Medulla oblongata (tissue), 1 donor: ENCODE data around the gene CAPS.

Experiments
- DNase-seq: peaks from one replicate; pipeline ENCODE4 v3.0.0-alpha.2; 2015; ENCODE audit errors: extremely low spot score

CAPS gene

GRCh38 chr19:5933391-5934068 is 19.5 kb downstream of the CAPS start:
- DNase-seq = no peak

GRCh38 chr19:5934069-5934401 is 20.0 kb downstream of the CAPS start:
- no peak for DNase-seq

- DNase-seq = no peak
Measured at GRCh38 chr19:5934774-5935472, 20.9 kb downstream of the CAPS start.

- no peak for DNase-seq
Measured at GRCh38 chr19:5935473-5936291, 21.6 kb downstream of the CAPS start.

GRCh38 chr19:5936292-5936592 is 22.2 kb downstream of the CAPS start:
- DNase-seq = no peak

GRCh38 chr19:5937550-5937949 is 23.5 kb downstream of the CAPS start:
- no peak for DNase-seq

GRCh38 chr19:5940260-5941208 is 26.5 kb downstream of the CAPS start:
- no peak for DNase-seq

GRCh38 chr19:5941673-5942072 is 27.6 kb downstream of the CAPS start:
- DNase-seq = no peak

GRCh38 chr19:5943045-5943444 is 29.0 kb downstream of the CAPS start:
- DNase-seq = no peak

- DNase-seq = no peak
Measured at GRCh38 chr19:5943623-5944022, 29.6 kb downstream of the CAPS start.

GRCh38 chr19:5947435-5947834 is 33.4 kb downstream of the CAPS start:
- peak; percentile 96 for DNase-seq

- no peak for DNase-seq
Measured at GRCh38 chr19:5948752-5949564, 34.9 kb downstream of the CAPS start.

GRCh38 chr19:5949792-5950305 is 35.8 kb downstream of the CAPS start:
- DNase-seq = no peak

- no peak for DNase-seq
Measured at GRCh38 chr19:5950741-5951140, 36.7 kb downstream of the CAPS start.

- DNase-seq = peak; percentile 73
Measured at GRCh38 chr19:5951338-5951861, 37.3 kb downstream of the CAPS start.

GRCh38 chr19:5952193-5953029 is 38.4 kb downstream of the CAPS start:
- DNase-seq = no peak

- no peak for DNase-seq
Measured at GRCh38 chr19:5953030-5953589, 39.1 kb downstream of the CAPS start.

GRCh38 chr19:5953680-5954213 is 39.7 kb downstream of the CAPS start:
- no peak for DNase-seq

- no peak for DNase-seq
Measured at GRCh38 chr19:5954293-5954692, 40.2 kb downstream of the CAPS start.
